Measurements from ENCODE around the gene STK32B.

Gene STK32B

DNA sequence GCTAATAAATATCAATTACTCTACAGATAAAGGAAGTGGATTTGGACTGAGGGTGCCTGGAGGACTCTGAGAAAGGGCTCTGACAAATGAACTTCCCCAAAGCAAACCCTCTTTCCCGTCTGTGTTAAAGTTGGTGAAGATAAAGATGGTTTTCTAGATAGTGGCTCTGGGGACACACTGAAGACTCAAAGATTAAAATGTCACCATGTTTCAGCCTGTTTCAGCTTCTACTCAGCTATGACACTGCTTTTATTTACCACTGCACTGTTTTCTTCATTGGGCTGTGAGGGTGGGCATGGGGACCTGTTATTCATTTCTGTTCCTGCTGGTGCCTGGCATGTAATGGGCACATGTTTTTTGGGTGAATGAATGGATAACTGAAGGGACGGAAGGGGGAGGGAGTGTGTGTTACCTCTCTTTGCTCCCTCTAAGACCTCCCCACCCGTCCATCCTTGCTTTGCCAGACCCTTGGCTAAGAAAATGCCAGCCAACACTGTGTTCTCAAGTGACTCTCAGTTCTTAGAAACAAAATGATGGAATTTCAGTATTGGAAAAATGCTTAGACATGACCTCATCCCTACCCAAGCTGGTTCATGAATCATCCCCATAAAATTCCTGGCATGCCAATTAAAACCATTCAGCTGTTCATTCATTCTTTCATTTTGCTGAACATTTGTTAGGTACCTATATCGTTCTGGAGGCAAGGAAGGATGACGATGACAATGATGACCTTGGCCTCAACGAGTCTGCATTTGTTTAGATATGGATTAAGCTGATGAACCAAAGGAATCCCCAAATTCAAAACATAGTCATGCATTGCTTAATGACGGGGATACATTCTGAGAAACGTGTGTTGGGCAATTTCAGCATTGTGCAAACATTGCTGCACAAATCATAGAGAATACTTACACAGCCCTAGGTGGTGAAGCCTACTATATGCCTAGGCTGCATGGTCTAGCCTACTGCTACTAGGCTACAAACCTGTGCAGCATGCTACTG is 13.4 kb upstream of the STK32B start:
- CTCF ChIA-PET, result no interaction called here
- TF ChIP-seq FOXA1 (IDR thresholded peaks at IDR 0.05), result no peak
- TF ChIP-seq SUZ12 (IDR thresholded peaks at IDR 0.05), result no peak
- TF ChIP-seq HDGF (IDR thresholded peaks at IDR 0.05; ENCODE audit: borderline replicate concordance), result no peak
- no peak for TF ChIP-seq LEF1 (IDR thresholded peaks at IDR 0.05; ENCODE audit: borderline replicate concordance)
- DNase-seq (ENCODE audit: extremely low spot score), result no peak

DNA sequence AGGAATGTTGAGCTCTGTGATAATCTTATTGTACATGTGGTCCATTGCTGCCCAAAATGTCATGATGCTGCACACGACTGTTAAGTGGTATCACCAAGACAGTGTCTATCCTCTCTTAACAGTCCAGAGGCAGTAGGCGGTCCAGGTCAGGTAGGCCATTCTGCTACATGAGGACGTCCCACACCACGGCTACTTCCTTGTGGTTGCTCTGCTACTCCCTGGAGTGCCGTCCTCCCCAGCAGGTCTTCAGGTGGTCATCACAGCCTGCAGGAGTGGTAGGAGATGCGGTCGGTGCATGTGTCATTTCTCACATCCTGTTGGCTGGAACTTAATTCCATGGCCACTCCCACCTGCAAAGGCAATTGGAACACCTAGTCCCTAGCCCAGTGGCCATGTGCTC is 11.5 kb upstream of the STK32B start:
- CTCF ChIA-PET, result no interaction called here
- POLR2A ChIA-PET, result no interaction called here
- no peak for DNase-seq (ENCODE audit: extremely low spot score)
- TF ChIP-seq HDGF (IDR thresholded peaks at IDR 0.05; ENCODE audit: borderline replicate concordance) (no peak), SP1 (IDR thresholded peaks at IDR 0.05) (no peak), SUZ12 (IDR thresholded peaks at IDR 0.05) (no peak), TARDBP (IDR thresholded peaks at IDR 0.05) (no peak), CTBP1 (IDR thresholded peaks at IDR 0.05; ENCODE audit: borderline replicate concordance) (no peak), ELF4 (IDR thresholded peaks at IDR 0.05) (no peak), BHLHE40 (IDR thresholded peaks at IDR 0.05; ENCODE audit: borderline replicate concordance) (no peak), FOXK2 (IDR thresholded peaks at IDR 0.05) (no peak), ARNT (IDR thresholded peaks at IDR 0.05) (no peak), LEF1 (IDR thresholded peaks at IDR 0.05; ENCODE audit: borderline replicate concordance) (no peak)
- TF ChIP-seq, protein P1, sequence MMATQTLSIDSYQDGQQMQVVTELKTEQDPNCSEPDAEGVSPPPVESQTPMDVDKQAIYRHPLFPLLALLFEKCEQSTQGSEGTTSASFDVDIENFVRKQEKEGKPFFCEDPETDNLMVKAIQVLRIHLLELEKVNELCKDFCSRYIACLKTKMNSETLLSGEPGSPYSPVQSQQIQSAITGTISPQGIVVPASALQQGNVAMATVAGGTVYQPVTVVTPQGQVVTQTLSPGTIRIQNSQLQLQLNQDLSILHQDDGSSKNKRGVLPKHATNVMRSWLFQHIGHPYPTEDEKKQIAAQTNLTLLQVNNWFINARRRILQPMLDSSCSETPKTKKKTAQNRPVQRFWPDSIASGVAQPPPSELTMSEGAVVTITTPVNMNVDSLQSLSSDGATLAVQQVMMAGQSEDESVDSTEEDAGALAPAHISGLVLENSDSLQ (IDR thresholded peaks at IDR 0.05), result no peak

More for the DNA sequence above, 13.4 kb upstream of the STK32B start:
- POLR2A ChIA-PET, result no interaction called here

DNA sequence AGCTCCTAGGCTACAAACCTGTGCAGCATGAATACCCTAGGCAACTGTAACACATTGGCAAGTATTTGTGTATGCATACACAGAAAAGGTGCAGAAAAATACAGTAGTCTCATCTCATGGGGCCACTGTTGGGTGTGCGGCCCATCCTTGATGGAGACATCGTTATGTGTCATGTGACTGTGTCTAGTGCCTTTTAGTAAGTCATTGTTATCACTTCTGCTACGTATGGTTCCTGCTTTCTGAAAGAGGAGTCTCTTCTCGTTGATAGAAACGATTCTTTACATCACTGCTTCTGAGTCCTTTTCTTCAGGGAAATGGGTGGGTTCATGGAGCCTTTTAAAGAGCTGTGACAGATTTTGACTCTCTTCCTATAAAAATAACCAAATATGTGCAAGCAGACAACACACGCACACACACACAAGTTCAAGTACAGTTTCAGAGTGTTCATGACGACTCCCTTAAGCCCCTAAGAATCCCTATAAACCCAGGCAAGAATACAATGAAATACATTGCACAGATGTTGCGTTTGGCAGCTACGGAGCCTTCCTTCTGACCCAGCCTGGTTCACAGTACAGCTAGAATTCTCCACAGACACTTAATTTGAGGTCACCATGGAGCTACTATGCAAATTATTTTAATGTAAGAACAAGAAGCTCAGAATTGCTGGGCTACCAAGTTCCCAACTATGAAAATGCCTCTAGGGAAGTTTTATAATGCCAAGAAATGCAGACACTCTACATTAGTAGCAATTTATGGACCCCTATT is 10.2 kb upstream of the STK32B start:
- ChIA-PET CTCF (interaction anchor here (0.9 kb wide), 1 partner anchor 151 kb away, joined by 3 read pairs; no protein-coding TSS in a partner anchor), POLR2A (no interaction called here)
- TF ChIP-seq ZNF384 (IDR thresholded peaks at IDR 0.05) (no peak), BHLHE40 (IDR thresholded peaks at IDR 0.05; ENCODE audit: borderline replicate concordance) (no peak), NFRKB (IDR thresholded peaks at IDR 0.05) (no peak), FOXA1 (IDR thresholded peaks at IDR 0.05) (no peak), ARNT (IDR thresholded peaks at IDR 0.05) (no peak), FOXK2 (IDR thresholded peaks at IDR 0.05) (no peak), LEF1 (IDR thresholded peaks at IDR 0.05; ENCODE audit: borderline replicate concordance) (no peak), CTBP1 (IDR thresholded peaks at IDR 0.05; ENCODE audit: borderline replicate concordance) (no peak), SUZ12 (IDR thresholded peaks at IDR 0.05) (no peak), HDGF (IDR thresholded peaks at IDR 0.05; ENCODE audit: borderline replicate concordance) (no peak), TARDBP (IDR thresholded peaks at IDR 0.05) (no peak), ELF4 (IDR thresholded peaks at IDR 0.05) (no peak)
- DNase-seq (ENCODE audit: extremely low spot score), result no peak

DNA sequence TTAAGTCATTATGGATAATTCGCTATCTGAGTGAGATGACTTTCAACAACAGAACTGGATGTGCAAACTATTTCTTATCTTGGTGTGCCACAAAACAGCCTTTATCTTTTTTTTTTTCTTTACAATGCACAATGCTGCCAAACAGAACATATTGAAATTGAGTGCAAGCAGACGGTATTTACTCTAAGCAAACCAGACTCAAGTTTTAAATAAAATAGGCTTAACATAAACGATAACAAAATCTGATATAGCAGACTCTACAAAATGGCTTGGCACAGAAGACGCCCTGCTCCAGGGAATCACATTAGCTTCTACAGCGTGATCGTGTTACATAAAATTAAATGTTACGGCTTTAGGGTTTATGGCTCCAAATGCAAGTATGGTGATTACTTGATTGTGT is 9.6 kb upstream of the STK32B start:
- TF ChIP-seq HDGF (IDR thresholded peaks at IDR 0.05; ENCODE audit: borderline replicate concordance), result no peak
- TF ChIP-seq ELF4 (IDR thresholded peaks at IDR 0.05), result no peak
- no peak for TF ChIP-seq ZNF384 (IDR thresholded peaks at IDR 0.05)
- no peak for TF ChIP-seq FOXM1 (IDR thresholded peaks at IDR 0.05; ENCODE audit: borderline replicate concordance)
- no peak for TF ChIP-seq NFRKB (IDR thresholded peaks at IDR 0.05)
- TF ChIP-seq FOXK2 (IDR thresholded peaks at IDR 0.05), result no peak
- TF ChIP-seq CTBP1 (IDR thresholded peaks at IDR 0.05; ENCODE audit: borderline replicate concordance), result no peak
- TF ChIP-seq L3MBTL2 (conservative IDR thresholded peaks at IDR 0.05), result no peak
- no peak for TF ChIP-seq TARDBP (IDR thresholded peaks at IDR 0.05)
- TF ChIP-seq SUZ12 (IDR thresholded peaks at IDR 0.05), result no peak
- no peak for TF ChIP-seq LEF1 (IDR thresholded peaks at IDR 0.05; ENCODE audit: borderline replicate concordance)
- TF ChIP-seq SP1 (IDR thresholded peaks at IDR 0.05), result no peak
- TF ChIP-seq ARNT (IDR thresholded peaks at IDR 0.05), result no peak
- TF ChIP-seq, protein P1 (IDR thresholded peaks at IDR 0.05), result no peak
- no peak for TF ChIP-seq BHLHE40 (IDR thresholded peaks at IDR 0.05; ENCODE audit: borderline replicate concordance)
- no peak for TF ChIP-seq FOXA1 (IDR thresholded peaks at IDR 0.05)
- no peak for DNase-seq (ENCODE audit: extremely low spot score)
- CTCF ChIA-PET, result interaction anchor here (0.9 kb wide), 1 partner anchor 152 kb away, joined by 3 read pairs; no protein-coding TSS in a partner anchor
- POLR2A ChIA-PET, result no interaction called here

DNA sequence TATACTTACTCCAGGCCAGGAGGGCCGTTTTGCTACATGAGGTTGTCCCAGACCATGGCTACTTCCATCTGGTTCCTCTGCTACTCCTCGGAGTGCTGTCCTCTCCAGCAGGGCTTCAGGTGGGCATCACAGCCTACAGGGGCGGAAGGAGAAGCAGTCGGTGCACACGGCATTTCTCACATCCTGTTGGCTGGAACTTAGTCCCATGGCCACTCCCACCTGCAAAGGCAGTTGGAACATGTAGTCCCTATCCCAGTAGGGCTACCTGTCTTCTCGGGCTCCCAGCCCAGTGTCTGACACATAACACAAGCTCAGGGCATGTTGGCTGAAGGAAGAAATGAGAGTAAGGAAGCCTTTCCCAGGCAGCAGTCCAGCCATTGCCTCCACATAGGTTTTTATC is 7.7 kb upstream of the STK32B start:
- POLR2A ChIA-PET, result no interaction called here
- CTCF ChIA-PET, result no interaction called here
- DNase-seq (ENCODE audit: extremely low spot score), result no peak
- TF ChIP-seq FOXA1 (IDR thresholded peaks at IDR 0.05) (no peak), ARNT (IDR thresholded peaks at IDR 0.05) (no peak), ZNF384 (IDR thresholded peaks at IDR 0.05) (no peak), LEF1 (IDR thresholded peaks at IDR 0.05; ENCODE audit: borderline replicate concordance) (no peak), SUZ12 (IDR thresholded peaks at IDR 0.05) (no peak), ELF4 (IDR thresholded peaks at IDR 0.05) (no peak), SP1 (IDR thresholded peaks at IDR 0.05) (no peak), FOXK2 (IDR thresholded peaks at IDR 0.05) (no peak), FOXM1 (IDR thresholded peaks at IDR 0.05; ENCODE audit: borderline replicate concordance) (no peak), HDGF (IDR thresholded peaks at IDR 0.05; ENCODE audit: borderline replicate concordance) (no peak)

DNA sequence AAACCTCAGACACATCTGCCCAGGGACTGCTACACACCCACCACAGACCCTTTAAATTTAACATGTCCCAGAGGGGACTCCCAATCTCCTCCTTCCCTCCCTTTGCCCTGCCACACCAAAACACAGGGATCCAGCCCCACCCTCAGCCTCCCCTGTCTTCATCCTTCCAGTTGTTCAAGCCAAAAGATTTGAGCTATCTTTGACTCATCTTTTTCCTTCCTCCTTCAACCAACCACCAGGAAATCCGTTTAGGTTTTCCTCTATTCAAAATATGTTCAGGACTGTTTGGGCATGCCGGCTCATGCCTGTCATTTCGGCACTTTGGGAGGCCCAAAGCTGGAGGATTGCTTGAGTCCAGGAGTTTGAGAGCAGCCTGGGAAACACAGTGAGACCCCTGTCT is 6.9 kb upstream of the STK32B start:
- POLR2A ChIA-PET, result no interaction called here
- TF ChIP-seq NFRKB (IDR thresholded peaks at IDR 0.05) (no peak), HDGF (IDR thresholded peaks at IDR 0.05; ENCODE audit: borderline replicate concordance) (no peak), CTBP1 (IDR thresholded peaks at IDR 0.05; ENCODE audit: borderline replicate concordance) (no peak), L3MBTL2 (conservative IDR thresholded peaks at IDR 0.05) (no peak), BHLHE40 (IDR thresholded peaks at IDR 0.05; ENCODE audit: borderline replicate concordance) (no peak), SUZ12 (IDR thresholded peaks at IDR 0.05) (no peak), FOXK2 (IDR thresholded peaks at IDR 0.05) (no peak), FOXM1 (IDR thresholded peaks at IDR 0.05; ENCODE audit: borderline replicate concordance) (no peak), LEF1 (IDR thresholded peaks at IDR 0.05; ENCODE audit: borderline replicate concordance) (no peak), ELF4 (IDR thresholded peaks at IDR 0.05) (no peak), TARDBP (IDR thresholded peaks at IDR 0.05) (no peak), ARNT (IDR thresholded peaks at IDR 0.05) (no peak)
- TF ChIP-seq, protein P1 (IDR thresholded peaks at IDR 0.05), result no peak
- DNase-seq (ENCODE audit: extremely low spot score), result no peak
- CTCF ChIA-PET, result no interaction called here
